Activated B cell treated with CpG ODN at 0.5 μM for 24 hours (primary cell): Measurements from ENCODE around the gene CNTNAP5. TPM values are rescaled to one million over a fixed set of nuclear protein-coding genes. Genes with fewer than 3 reads are reported as not detected.

Experiments
- ATAC-seq: fragments of 200-7000 bp; cut with Tn5 transposase; one replicate; pipeline ENCODE4 v1.10.0; 2021; ENCODE audit warnings: low read depth, mild to moderate bottlenecking, moderate library complexity
- CTCF ChIA-PET: fragments of 350-600 bp; sonication (Branson Sonifier 250); formaldehyde crosslinking; loops from one replicate; lab custom pipeline; 2021; ENCODE audit warnings: antibody characterized with exemption; lab: Charles Lee
- POLR2A ChIA-PET: fragments of 350-600 bp; sonication (Branson Sonifier 250); formaldehyde crosslinking; loops from one replicate; lab custom pipeline; 2021; ENCODE audit warnings: antibody characterized with exemption; lab: Charles Lee
- DNase-seq: peaks from one replicate; pipeline ENCODE4 v3.0.0; 2022
- H3K27ac Mint-ChIP-seq: one replicate; pipeline ENCODE4 v1.8.0; 2020; ENCODE audit warnings: mixed read lengths
- H3K27me3 Mint-ChIP-seq: one replicate; pipeline ENCODE4 v1.8.0; 2021; ENCODE audit warnings: mixed read lengths
- H3K36me3 Mint-ChIP-seq: one replicate; pipeline ENCODE4 v1.8.0; 2021; ENCODE audit warnings: low read depth, mixed read lengths
- H3K4me1 Mint-ChIP-seq: one replicate; pipeline ENCODE4 v1.8.0; 2021; ENCODE audit warnings: mixed read lengths
- H3K4me3 Mint-ChIP-seq: one replicate; pipeline ENCODE4 v1.8.0; 2020; ENCODE audit warnings: mild to moderate bottlenecking, mixed read lengths
- H3K9me3 Mint-ChIP-seq: one replicate; pipeline ENCODE4 v1.8.0; 2020; ENCODE audit warnings: mixed read lengths
- CTCF ChIP-seq: fragments of 200-600 bp; IDR thresholded peaks from one replicate; pipeline ENCODE4 v1.8.0; 2022; ENCODE audit warnings: antibody characterized with exemption, mild to moderate bottlenecking
- intact Hi-C: fragments of 100-400 bp; cut with micrococcal nuclease; formaldehyde crosslinking; loops from one replicate; pipeline ENCODE4 v1.15.1; 2024
- total RNA-seq: library from RNA; stranded (reverse); gene quantifications from 2 replicates; pipeline ENCODE4 v1.2.3, GENCODE V29; 2022

Gene CNTNAP5
- total RNA-seq, 1 donor from 2014 or later = not detected

DNA sequence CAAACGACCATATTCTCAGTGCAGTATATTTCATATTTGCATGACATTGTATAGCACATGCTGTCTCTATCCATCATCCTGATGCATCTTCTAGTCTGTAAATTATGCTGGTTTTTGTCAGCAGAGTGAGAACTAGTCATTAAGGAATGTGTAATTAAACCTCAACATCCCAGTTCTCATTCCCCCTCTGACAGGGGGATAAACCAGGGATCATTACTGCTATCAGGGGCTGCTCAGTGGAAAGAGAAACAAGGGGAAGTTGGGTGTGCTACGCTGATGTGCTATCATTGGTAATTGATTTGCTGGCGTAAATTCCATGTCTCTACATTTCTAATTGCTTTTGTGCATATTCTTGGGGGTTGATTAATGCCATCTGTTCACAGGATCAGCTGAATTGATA lies 7.7 kb downstream of the CNTNAP5 start:
- Mint-ChIP-seq H3K4me3 (no peak overlapping the region), H3K27me3 (no peaks in the 10 kb centered on the region), H3K36me3 (no peaks in the 10 kb centered on the region), H3K9me3 (no peaks in the 10 kb centered on the region), H3K27ac (no peak overlapping the region), H3K4me1 (no peaks in the 10 kb centered on the region)
- ChIA-PET CTCF (no interaction called here), POLR2A (no interaction called here)
- ATAC-seq (no peak), DNase-seq (no peak)
- TF ChIP-seq CTCF = no peak
- intact Hi-C loops = no loop called here

GRCh38 chr2:124034265-124034664 lies 9.2 kb downstream of the CNTNAP5 start:
- Mint-ChIP-seq H3K4me1 (no peaks in the 10 kb centered on the region), H3K27me3 (no peaks in the 10 kb centered on the region), H3K27ac (no peak overlapping the region), H3K36me3 (no peaks in the 10 kb centered on the region), H3K9me3 (no peaks in the 10 kb centered on the region), H3K4me3 (no peak overlapping the region)
- intact Hi-C loops = no loop called here
- ChIA-PET CTCF (no interaction called here), POLR2A (no interaction called here)
- TF ChIP-seq CTCF = no peak
- ATAC-seq (no peak), DNase-seq (no peak)

DNA sequence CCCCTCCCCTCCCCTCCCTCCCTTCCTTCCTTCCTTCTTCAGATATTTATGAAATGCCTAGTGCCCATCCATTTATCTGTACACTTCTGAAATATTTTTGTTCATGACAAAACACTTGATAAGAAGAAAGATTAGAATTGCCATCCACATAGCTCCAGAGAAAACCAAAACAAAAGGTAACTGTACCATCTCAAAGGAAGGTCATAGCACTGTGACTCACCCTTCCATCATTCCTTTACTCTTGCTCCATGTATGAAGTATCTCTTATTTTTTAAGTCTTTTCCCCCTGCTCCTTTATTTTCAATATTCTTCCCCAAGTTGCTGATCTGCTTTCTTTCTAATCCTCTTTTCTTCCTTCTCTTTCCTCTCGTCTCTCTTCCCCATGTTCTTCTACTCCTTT lies 9.9 kb downstream of the CNTNAP5 start:
- no peak for TF ChIP-seq CTCF

GRCh38 chr2:124039032-124039431 lies 13.9 kb downstream of the CNTNAP5 start:
- H3K4me3 Mint-ChIP-seq = no peak overlapping the region
- ATAC-seq = no peak
- H3K27ac Mint-ChIP-seq = no peak overlapping the region
- ChIA-PET POLR2A (no interaction called here), CTCF (no interaction called here)
- DNase-seq = no peak
- H3K9me3 Mint-ChIP-seq = no peaks in the 10 kb centered on the region
- H3K4me1 Mint-ChIP-seq = no peaks in the 10 kb centered on the region
- H3K36me3 Mint-ChIP-seq = no peaks in the 10 kb centered on the region
- TF ChIP-seq CTCF = no peak
- H3K27me3 Mint-ChIP-seq = no peaks in the 10 kb centered on the region
- intact Hi-C loops = no loop called here

More for the DNA sequence above, 9.9 kb downstream of the CNTNAP5 start:
- Mint-ChIP-seq H3K27me3 (no peaks in the 10 kb centered on the region), H3K4me3 (no peak overlapping the region), H3K27ac (no peak overlapping the region), H3K36me3 (no peaks in the 10 kb centered on the region), H3K9me3 (no peaks in the 10 kb centered on the region), H3K4me1 (no peaks in the 10 kb centered on the region)
- CTCF ChIA-PET = no interaction called here
- POLR2A ChIA-PET = no interaction called here
- intact Hi-C loops = no loop called here
- DNase-seq (no peak), ATAC-seq (no peak)

- Mint-ChIP-seq H3K4me3 (no peak overlapping the region), H3K36me3 (no peaks in the 10 kb centered on the region), H3K27ac (no peak overlapping the region), H3K4me1 (no peaks in the 10 kb centered on the region), H3K27me3 (no peaks in the 10 kb centered on the region), H3K9me3 (no peaks in the 10 kb centered on the region)
- ATAC-seq (no peak), DNase-seq (no peak)
- ChIA-PET CTCF (no interaction called here), POLR2A (no interaction called here)
- TF ChIP-seq CTCF = no peak
- intact Hi-C loops = no loop called here
These were observed 14.7 kb downstream of the CNTNAP5 start for GRCh38 chr2:124039762-124040291.
